SJSA1 (cell line): Measurements from ENCODE around the gene BEST1. TPM values are rescaled to one million over a fixed set of nuclear protein-coding genes. Genes with fewer than 3 reads are reported as not detected.

Experiments
- DNase-seq, 2 experiments: peaks; one replicate each; pipeline ENCODE4 v3.0.0-alpha.2; 2015 to 2020; ENCODE audit warnings: low spot score in 2 of 2, low read depth in 1 of 2
- H3K27ac ChIP-seq: fragments of 250-450 bp; sonication (Bioruptor Pico); 2 replicates; pipeline ENCODE4 v1.5.1; 2020; ENCODE audit warnings: mild to moderate bottlenecking, moderate library complexity
- H3K27me3 ChIP-seq: fragments of 250-450 bp; sonication (Bioruptor Pico); replicated peaks from 2 replicates; pipeline ENCODE4 v1.5.1; 2020; ENCODE audit warnings: mild to moderate bottlenecking, moderate library complexity
- H3K36me3 ChIP-seq: fragments of 250-450 bp; sonication (Bioruptor Pico); 2 replicates; pipeline ENCODE4 v1.5.1; 2020; ENCODE audit warnings: mild to moderate bottlenecking
- H3K4me1 ChIP-seq: fragments of 250-450 bp; sonication (Bioruptor Pico); replicated peaks from 2 replicates; pipeline ENCODE4 v1.6.1; 2021; ENCODE audit warnings: mild to moderate bottlenecking
- H3K4me3 ChIP-seq: fragments of 250-450 bp; sonication (Bioruptor Pico); 2 replicates; pipeline ENCODE4 v1.5.1; 2020; ENCODE audit warnings: mild to moderate bottlenecking
- H3K9me3 ChIP-seq: fragments of 250-450 bp; sonication (Bioruptor Pico); replicated peaks from 2 replicates; pipeline ENCODE4 v1.5.1; 2020; ENCODE audit warnings: mild to moderate bottlenecking
- total RNA-seq: library from RNA; depleted of rRNA; stranded (reverse); fragments of >200 nt; shearing (Covaris generic); gene quantifications from 2 replicates; pipeline ENCODE4 v1.2.3, GENCODE V29; 2014

The BEST1 gene
- total RNA-seq, 1 experiment from 2014 or later, result 0.74 TPM

- Histone ChIP-seq H3K9me3 (no peaks in the 10 kb centered on the region; the same call in 1 of the 2 replicates), H3K4me1 (peaks cover 50% of the 10 kb centered on the region)
These were observed 30.2 kb upstream of the BEST1 start for GRCh38 chr11:61919705-61920631.

DNA sequence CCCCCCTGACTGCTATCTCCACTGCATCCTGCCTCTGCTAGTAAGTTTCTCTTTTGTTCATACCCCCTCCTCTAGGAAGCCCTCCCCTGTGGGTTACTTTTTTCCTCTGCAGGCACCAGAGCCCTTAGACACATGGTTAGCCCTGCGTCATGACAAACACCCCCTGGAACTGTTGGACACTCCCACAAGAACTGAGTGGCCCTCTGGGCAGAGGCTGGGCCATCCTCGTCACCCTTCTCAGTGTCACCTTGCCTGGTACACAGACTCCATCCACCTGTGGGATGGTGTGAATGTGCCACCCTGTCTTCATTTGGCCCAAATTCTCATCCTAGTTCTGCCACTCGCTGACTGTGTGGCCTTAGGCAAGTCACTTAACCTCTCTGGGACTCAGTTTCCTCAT lies 28.7 kb upstream of the BEST1 start:
- Histone ChIP-seq H3K27ac (no peak overlapping the region), H3K4me1 (peaks cover 49% of the 10 kb centered on the region), H3K36me3 (peaks cover 3% of the 10 kb centered on the region; the same call in 1 of the 2 replicates), H3K4me3 (no peak overlapping the region), H3K9me3 (no peaks in the 10 kb centered on the region; the same call in 1 of the 2 replicates), H3K27me3 (no peaks in the 10 kb centered on the region)
- DNase-seq, result no peak

More at GRCh38 chr11:61919705-61920631, 30.2 kb upstream of the BEST1 start:
- Histone ChIP-seq H3K4me3 (no peak overlapping the region), H3K27me3 (no peaks in the 10 kb centered on the region), H3K36me3 (peaks cover 3% of the 10 kb centered on the region; the same call in 1 of the 2 replicates), H3K27ac (no peak overlapping the region)
- DNase-seq, result peak in 1 of 2 experiments; percentile 52

GRCh38 chr11:61922539-61922938 lies 27.6 kb upstream of the BEST1 start:
- H3K27ac ChIP-seq, result no peak overlapping the region

DNA sequence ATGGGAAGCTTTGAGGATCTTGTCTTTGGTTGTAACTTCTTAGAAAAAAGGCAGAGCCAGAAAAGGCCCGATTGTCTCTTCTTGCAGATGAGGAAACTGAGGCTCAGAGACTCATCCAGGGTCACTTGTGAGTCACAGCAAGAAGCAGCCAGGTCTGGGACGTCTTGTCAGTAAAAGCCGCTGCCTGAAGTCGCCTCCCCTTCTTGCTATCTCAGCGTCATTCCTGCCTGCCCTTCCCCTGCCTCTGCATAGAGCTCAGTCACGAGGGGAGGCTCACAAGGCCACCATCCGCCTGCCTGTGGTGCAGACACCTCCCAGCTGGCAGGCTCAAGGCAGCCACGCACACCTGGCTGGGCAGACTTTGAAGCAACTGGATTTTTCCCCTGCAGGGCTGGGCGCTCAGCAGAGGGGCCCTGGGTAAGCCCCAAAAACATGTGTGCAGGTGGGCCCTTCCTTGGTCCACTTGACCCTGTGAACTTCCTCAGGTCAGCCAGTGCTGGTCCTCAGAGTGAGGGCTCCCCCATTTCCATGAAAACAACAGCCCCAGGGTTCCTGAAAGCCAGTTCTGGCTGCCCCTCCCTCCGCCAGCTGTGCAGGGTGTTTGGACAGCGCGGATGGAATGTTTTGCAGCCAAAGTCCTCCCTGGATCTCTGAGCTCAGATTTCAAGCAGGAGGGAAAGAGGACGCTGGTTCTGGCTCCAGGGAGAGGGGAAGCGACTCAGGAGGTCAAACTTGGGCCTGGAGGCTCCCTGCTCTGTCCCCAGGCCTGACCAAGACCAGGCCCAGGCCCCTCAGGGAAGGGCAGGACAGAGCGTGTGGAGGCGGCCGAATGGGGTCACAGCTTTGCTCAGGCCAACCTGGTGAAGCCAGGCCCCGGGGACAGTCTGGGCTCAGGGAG lies 26.7 kb upstream of the BEST1 start:
- peaks cover 31% of the 10 kb centered on the region for H3K4me1 ChIP-seq
- H3K27ac ChIP-seq, result no peak overlapping the region
- no peak overlapping the region for H3K4me3 ChIP-seq
- no peaks in the 10 kb centered on the region for H3K9me3 ChIP-seq
- DNase-seq, result no peak
- H3K27me3 ChIP-seq, result no peaks in the 10 kb centered on the region
- H3K36me3 ChIP-seq, result no peaks in the 10 kb centered on the region

More at GRCh38 chr11:61922539-61922938, 27.6 kb upstream of the BEST1 start:
- Histone ChIP-seq H3K9me3 (no peaks in the 10 kb centered on the region; the same call in 1 of the 2 replicates), H3K36me3 (no peaks in the 10 kb centered on the region), H3K27me3 (no peaks in the 10 kb centered on the region), H3K4me1 (peaks cover 40% of the 10 kb centered on the region), H3K4me3 (no peak overlapping the region)
- peak; percentile 58 to 81 for DNase-seq

GRCh38 chr11:61924064-61924455 lies 26.1 kb upstream of the BEST1 start:
- H3K4me3 ChIP-seq, result no peak overlapping the region
- no peaks in the 10 kb centered on the region for H3K9me3 ChIP-seq
- no peak overlapping the region for H3K27ac ChIP-seq
- DNase-seq, result no peak
- peaks cover 25% of the 10 kb centered on the region for H3K4me1 ChIP-seq
- no peaks in the 10 kb centered on the region for H3K27me3 ChIP-seq
- no peaks in the 10 kb centered on the region for H3K36me3 ChIP-seq

- no peaks in the 10 kb centered on the region for H3K9me3 ChIP-seq
- H3K36me3 ChIP-seq, result no peaks in the 10 kb centered on the region
- no peaks in the 10 kb centered on the region for H3K27me3 ChIP-seq
These were observed 24.4 kb upstream of the BEST1 start for GRCh38 chr11:61925736-61926135.

DNA sequence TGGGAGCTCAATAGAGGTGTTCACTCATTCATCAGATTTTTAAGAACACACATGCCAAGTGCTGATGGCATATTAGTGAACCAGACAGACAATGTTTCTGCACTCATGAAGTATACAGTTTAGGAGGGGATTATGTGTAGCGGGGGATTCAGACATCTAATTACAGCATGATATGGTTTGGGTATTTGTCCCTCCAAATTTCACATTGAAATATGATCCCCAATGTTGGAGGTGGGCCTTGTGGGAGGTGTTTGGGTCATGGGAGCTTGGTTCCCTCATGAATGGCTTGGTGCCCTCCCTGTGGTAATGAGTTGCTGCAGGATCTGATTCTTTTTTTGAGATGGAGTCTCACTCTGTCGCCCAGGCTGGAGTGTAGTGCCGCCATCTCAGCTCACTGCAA lies 23.9 kb upstream of the BEST1 start:
- no peaks in the 10 kb centered on the region for H3K9me3 ChIP-seq
- no peak overlapping the region for H3K27ac ChIP-seq
- no peak for DNase-seq

More at GRCh38 chr11:61925736-61926135, 24.4 kb upstream of the BEST1 start:
- DNase-seq, result no peak
- Histone ChIP-seq H3K4me1 (peaks cover 15% of the 10 kb centered on the region), H3K27ac (no peak overlapping the region), H3K4me3 (no peak overlapping the region)

DNA sequence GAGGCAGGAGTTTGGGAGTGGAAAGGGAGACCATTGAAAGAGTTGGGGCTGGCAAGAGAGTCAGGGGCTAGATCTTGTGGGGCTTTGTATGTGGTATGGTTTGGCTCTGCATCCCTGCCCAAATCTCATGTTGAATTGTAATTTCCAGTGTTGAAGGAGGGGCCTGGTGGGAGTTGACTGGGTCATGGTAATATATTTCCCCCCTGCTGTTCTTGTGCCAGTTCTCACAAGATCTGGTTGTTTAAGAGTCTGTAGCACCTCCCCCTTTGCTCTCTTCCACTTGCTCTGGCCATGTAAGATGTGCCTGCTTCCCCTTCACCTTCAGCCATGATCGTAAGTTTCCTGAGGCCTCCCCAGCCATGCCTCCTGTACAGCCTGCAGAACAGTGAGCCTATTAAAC lies 22.6 kb upstream of the BEST1 start:
- H3K4me1 ChIP-seq, result peaks cover 11% of the 10 kb centered on the region
- H3K9me3 ChIP-seq, result no peaks in the 10 kb centered on the region
- no peak overlapping the region for H3K4me3 ChIP-seq
- H3K27me3 ChIP-seq, result no peaks in the 10 kb centered on the region
- H3K36me3 ChIP-seq, result no peaks in the 10 kb centered on the region
- no peak overlapping the region for H3K27ac ChIP-seq
- DNase-seq, result no peak

More for the DNA sequence above, 23.9 kb upstream of the BEST1 start:
- Histone ChIP-seq H3K4me3 (no peak overlapping the region), H3K36me3 (no peaks in the 10 kb centered on the region), H3K4me1 (peaks cover 15% of the 10 kb centered on the region), H3K27me3 (no peaks in the 10 kb centered on the region)

GRCh38 chr11:61928606-61929005 lies 21.5 kb upstream of the BEST1 start:
- H3K27ac ChIP-seq, result no peak overlapping the region
- H3K4me1 ChIP-seq, result peaks cover under 1% of the 10 kb centered on the region; the same call in 1 of the 2 replicates
- H3K27me3 ChIP-seq, result no peaks in the 10 kb centered on the region
- no peak overlapping the region for H3K4me3 ChIP-seq
- H3K9me3 ChIP-seq, result 0 out of 2 replicates have a peak, but pooled peaks cover 3% of the 10 kb centered on the region
- DNase-seq, result no peak
- H3K36me3 ChIP-seq, result no peaks in the 10 kb centered on the region

DNA sequence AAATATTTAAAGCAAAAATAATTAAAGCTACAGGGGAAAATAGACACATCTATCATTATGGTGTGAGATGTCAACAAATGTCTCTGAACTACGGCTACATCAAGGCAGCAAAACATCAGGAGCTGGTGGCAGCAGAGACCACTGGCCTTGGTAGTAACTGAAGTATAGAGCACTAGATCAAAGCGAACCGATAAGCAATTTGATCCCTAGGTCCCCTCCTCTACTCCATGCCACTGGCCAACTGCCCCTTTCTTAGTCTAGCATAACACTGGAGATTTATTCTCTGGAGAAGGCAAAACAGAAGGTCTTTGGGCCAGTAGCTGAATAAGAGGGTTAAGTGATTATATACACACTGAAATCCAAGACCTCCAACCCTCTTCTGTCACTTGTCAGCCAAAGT lies 19.2 kb upstream of the BEST1 start:
- H3K9me3 ChIP-seq, result 0 out of 2 replicates have a peak, but pooled peaks cover 3% of the 10 kb centered on the region
- DNase-seq, result no peak

GRCh38 chr11:61935861-61936260 lies 14.3 kb upstream of the BEST1 start:
- no peak overlapping the region for H3K4me3 ChIP-seq
- no peak overlapping the region for H3K27ac ChIP-seq
- H3K36me3 ChIP-seq, result no peaks in the 10 kb centered on the region
- H3K4me1 ChIP-seq, result no peaks in the 10 kb centered on the region
- no peaks in the 10 kb centered on the region for H3K27me3 ChIP-seq
- H3K9me3 ChIP-seq, result peaks cover 7% of the 10 kb centered on the region; the same call in 1 of the 2 replicates
- DNase-seq, result no peak

More for the DNA sequence above, 19.2 kb upstream of the BEST1 start:
- no peaks in the 10 kb centered on the region for H3K4me1 ChIP-seq
- H3K27ac ChIP-seq, result no peak overlapping the region
- H3K4me3 ChIP-seq, result no peak overlapping the region
- H3K27me3 ChIP-seq, result no peaks in the 10 kb centered on the region
- no peaks in the 10 kb centered on the region for H3K36me3 ChIP-seq

- Histone ChIP-seq H3K36me3 (no peaks in the 10 kb centered on the region), H3K4me3 (no peak overlapping the region), H3K4me1 (no peaks in the 10 kb centered on the region), H3K27me3 (no peaks in the 10 kb centered on the region), H3K9me3 (peaks cover 3% of the 10 kb centered on the region; the same call in 1 of the 2 replicates), H3K27ac (no peak overlapping the region)
- DNase-seq, result no peak
These were observed 9.7 kb upstream of the BEST1 start for GRCh38 chr11:61940466-61940865.

- Histone ChIP-seq H3K36me3 (no peaks in the 10 kb centered on the region), H3K27ac (no peak overlapping the region), H3K4me1 (peaks cover 18% of the 10 kb centered on the region), H3K4me3 (no peak overlapping the region), H3K9me3 (no peaks in the 10 kb centered on the region), H3K27me3 (no peaks in the 10 kb centered on the region)
- DNase-seq, result peak in 1 of 2 experiments; percentile 35
These were observed 5.0 kb upstream of the BEST1 start for GRCh38 chr11:61945191-61945590.
